ELR (cell line): ENCODE results near the gene WLS.
A peak's percentile ranks its signal among the peaks of the same experiment; 100 is the strongest.

Source experiments
- DNase-seq: peaks from one replicate; pipeline ENCODE4 v3.0.0-alpha.2; 2015; ENCODE audit warnings: low read depth

Gene WLS

DNA sequence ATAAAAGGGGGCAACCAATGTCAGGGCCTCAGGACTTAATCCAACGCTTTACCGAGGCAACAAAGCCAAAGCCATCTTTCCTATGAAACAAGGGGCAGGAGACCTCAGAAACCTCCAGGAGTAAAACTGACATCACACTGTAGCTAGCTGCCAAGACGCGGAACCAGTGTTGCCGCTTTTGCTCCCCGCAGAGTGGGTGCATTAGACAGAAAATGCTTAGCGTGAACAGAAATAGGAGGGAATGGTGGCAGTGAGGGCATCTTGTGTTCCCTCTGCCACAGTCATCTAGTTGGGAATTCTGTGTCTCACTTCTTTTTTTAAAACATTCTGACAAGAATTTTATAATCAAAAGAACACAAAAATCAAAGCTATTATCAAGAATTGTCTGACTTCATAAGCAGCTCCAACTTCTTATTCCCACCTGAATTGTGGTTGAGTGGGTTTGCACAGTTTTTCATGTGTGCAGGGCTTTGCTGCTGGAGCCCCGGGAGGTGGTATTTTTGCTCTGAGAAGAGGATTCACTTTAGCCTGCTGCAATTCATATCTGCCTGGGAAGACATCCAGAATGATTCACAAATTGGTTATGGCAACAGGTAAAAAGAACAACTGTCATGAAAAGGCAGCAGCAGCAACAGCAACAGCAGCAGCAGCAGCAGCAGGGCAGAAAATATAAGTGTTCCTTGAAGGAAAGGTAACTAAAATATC, 99.7 kb downstream of the WLS start:
- no peak for DNase-seq

GRCh38 chr1:68131261-68131660, 101.1 kb downstream of the WLS start:
- DNase-seq, result no peak

- DNase-seq, result no peak
Measured at GRCh38 chr1:68129536-68130250, 102.6 kb downstream of the WLS start.

DNA sequence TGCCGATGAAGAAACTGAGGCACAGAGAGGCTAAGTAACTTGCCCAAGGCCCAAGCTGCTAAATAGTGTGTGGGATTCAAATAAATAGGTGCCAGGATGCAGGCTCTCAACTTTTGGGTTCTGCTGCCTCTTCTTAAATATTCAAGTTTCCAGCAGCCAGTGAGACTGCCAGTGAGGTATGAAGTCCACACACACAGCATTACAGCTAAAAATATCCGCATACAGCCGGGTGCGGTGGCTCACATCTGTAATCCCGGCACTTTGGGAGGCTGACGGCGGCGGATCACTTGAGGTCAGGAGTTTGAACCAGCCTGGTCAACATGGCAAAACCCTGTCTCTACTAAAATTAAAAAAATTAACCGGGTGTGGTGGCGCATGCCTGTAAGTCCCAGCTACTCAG, 103.5 kb downstream of the WLS start:
- DNase-seq, result no peak

DNA sequence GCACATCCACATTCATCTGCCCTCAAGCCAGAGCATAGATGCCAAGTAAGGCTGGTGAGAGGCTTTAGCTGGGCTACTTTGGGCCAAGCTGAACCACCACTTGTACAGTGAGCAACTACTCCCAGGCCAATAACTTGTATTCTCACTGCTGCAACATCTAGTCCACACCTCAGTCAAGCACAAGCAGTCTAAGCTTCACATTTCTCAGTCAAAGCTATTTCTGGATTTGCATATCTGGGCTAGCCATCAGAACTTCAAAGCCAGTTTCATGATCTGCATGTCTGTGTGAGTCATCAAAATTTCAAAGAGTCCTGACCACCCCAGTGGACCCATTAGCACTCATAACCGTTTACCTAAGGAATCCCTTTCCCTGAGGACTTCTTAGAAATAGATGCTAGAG, 104.2 kb downstream of the WLS start:
- DNase-seq, result peak; percentile 65

GRCh38 chr1:68121536-68121935, 110.8 kb downstream of the WLS start:
- peak; percentile 86 for DNase-seq

GRCh38 chr1:68120136-68120791, 112.1 kb downstream of the WLS start:
- DNase-seq, result peak; percentile 82

DNA sequence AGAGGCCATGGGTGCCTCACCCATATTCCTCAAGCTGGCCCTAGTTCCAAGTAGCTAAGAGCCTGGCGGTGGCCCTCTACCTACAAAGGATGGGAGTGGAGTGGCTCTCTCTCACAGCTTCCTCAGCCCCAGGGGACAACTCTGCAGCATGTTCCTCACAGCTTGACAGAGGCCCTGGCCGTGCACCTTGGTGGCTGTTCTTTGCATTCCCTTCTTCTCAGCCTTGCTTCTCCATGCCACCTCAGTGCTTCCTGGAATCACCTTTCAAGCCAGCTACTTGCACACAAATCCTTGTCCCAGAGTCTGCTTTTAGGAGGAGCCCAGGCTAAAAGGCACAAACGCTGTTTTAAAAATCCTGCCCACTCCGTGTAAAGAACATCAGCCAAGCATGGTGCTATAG, 112.9 kb downstream of the WLS start:
- DNase-seq, result no peak

- DNase-seq, result no peak
Measured at GRCh38 chr1:68117416-68117815, 114.9 kb downstream of the WLS start.

DNA sequence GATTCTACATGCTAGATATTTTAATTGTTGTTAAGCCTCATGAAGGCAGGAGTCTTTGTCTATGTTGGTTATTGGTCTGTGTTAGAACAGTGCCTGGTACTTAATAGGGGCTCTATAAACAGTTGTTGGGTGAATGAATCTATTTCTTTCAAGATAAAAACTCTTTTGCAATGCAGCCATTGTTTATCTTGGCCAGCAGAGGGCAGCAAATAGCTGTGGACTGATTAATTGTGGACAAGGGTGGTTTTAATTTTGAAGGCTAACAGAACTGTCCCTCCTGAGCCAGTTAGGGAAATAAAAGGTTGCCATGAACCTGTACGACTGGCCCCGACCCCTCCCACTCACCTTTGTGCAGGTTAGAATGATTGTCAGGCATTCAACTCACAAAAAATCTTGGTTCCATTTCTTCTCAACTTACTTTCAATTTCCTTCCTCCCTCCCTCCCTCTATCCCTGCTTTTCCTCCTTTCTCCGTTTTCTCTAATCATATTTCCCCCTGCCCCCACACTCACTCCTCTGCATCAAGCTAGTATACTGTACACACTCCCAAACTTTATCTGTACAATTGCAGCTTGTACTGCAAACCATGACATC, 115.6 kb downstream of the WLS start:
- DNase-seq, result peak; percentile 61

GRCh38 chr1:68115308-68115707, 117.0 kb downstream of the WLS start:
- no peak for DNase-seq

GRCh38 chr1:68113966-68114365, 118.4 kb downstream of the WLS start:
- DNase-seq, result no peak

GRCh38 chr1:68112835-68113243, 119.5 kb downstream of the WLS start:
- DNase-seq, result peak; percentile 97

- DNase-seq, result peak; percentile 86
Measured at GRCh38 chr1:68111519-68112436, 120.5 kb downstream of the WLS start.

DNA sequence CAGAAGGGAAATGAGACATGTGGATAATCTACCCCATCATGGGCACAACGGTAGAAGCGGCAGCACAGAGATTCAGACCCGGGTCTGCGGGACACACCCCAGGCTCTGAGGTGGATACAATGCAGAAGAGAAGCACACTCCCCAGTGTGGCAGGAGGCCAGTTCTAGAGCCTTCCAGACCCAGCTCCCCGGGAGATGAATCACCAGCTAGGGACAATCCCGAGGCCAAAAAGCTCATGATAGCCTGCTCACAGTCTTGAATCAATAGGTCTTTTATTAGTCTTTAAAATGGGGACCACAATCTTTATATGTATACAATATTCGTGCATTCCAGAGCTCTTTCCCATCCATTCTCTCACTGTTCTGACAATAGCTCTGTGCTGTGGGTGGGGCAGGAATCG, 124.6 kb downstream of the WLS start:
- peak; percentile 56 for DNase-seq

GRCh38 chr1:68103884-68104554, 128.3 kb downstream of the WLS start:
- DNase-seq, result peak; percentile 40

GRCh38 chr1:68103011-68103545, 129.2 kb downstream of the WLS start:
- no peak for DNase-seq

- no peak for DNase-seq
Measured at GRCh38 chr1:68101829-68102228, 130.5 kb downstream of the WLS start.

DNA sequence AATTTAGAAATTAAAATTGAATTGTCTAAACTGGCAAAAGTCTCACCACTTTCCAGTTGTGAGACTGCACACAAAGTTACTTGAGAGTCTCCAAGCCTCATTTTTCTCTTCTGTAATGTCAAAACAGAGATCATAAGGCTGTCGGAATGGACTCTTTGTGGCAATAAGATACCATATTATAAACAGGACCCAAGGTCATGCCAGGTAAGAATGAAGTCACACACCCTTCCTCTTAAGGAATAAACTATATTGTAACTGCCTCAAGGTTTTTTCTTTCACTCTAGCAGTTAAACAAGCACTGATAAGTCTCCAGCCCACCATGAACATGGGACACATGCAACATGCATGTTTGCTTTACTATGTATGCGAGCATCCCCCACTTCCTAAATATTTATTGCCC, 131.8 kb downstream of the WLS start:
- no peak for DNase-seq

- peak; percentile 19 for DNase-seq
Measured at GRCh38 chr1:68093737-68094136, 138.6 kb downstream of the WLS start.

GRCh38 chr1:68087184-68087583, 145.1 kb downstream of the WLS start:
- peak; percentile 62 for DNase-seq
